WI38 (cell line): ENCODE results near the gene DNTTIP2.
"Not testable (repeated sequence)": the region's sequence is repeated elsewhere in the genome, so short reads cannot be mapped to it uniquely, and the experiment has no call there.

Source experiments
- H3K4me3 ChIP-seq: 2 replicates; pipeline ENCODE4 v1.5.1; 2011; ENCODE audit warnings: low read depth, mild to moderate bottlenecking, control low read depth, low read length
- TF ChIP-seq, protein P1 (sequence below): IDR thresholded peaks from 2 replicates; pipeline ENCODE4 v1.5.1; 2012; ENCODE audit warnings: low read depth, mild to moderate bottlenecking, control low read depth, low read length

DNTTIP2 gene

GRCh38 chr1:93839753-93840152 is 39.3 kb downstream of the DNTTIP2 start:
- TF ChIP-seq, protein P1, sequence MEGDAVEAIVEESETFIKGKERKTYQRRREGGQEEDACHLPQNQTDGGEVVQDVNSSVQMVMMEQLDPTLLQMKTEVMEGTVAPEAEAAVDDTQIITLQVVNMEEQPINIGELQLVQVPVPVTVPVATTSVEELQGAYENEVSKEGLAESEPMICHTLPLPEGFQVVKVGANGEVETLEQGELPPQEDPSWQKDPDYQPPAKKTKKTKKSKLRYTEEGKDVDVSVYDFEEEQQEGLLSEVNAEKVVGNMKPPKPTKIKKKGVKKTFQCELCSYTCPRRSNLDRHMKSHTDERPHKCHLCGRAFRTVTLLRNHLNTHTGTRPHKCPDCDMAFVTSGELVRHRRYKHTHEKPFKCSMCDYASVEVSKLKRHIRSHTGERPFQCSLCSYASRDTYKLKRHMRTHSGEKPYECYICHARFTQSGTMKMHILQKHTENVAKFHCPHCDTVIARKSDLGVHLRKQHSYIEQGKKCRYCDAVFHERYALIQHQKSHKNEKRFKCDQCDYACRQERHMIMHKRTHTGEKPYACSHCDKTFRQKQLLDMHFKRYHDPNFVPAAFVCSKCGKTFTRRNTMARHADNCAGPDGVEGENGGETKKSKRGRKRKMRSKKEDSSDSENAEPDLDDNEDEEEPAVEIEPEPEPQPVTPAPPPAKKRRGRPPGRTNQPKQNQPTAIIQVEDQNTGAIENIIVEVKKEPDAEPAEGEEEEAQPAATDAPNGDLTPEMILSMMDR: no peak
- no peak overlapping the region for H3K4me3 ChIP-seq

GRCh38 chr1:93839307-93839706 is 39.7 kb downstream of the DNTTIP2 start:
- TF ChIP-seq, protein P1: no peak
- H3K4me3 ChIP-seq: no peak overlapping the region

DNA sequence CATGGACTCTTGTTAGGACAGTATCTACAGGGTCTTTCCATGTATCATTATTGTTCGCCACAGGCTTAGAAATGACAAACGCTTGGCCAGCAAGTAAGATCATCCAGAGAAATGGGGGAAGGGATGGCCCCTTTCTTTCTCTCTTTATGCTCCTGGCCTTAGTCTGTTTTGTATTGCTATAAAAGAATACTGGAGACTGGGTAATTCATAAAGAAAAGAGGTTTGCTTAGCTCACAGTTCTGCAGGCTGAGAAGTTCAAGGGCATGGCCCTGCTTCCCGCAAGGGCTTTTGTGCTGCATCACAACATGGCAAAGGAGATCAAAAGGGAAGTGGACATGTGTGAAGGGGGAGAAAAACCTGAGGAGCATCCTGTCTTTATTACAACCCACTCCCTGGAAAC is 41.0 kb downstream of the DNTTIP2 start:
- TF ChIP-seq, protein P1: no peak
- no peak overlapping the region for H3K4me3 ChIP-seq

- H3K4me3 ChIP-seq: not testable (repeated sequence)
Observed at GRCh38 chr1:93833293-93833692, 45.7 kb downstream of the DNTTIP2 start.

GRCh38 chr1:93829061-93829460 is 49.9 kb downstream of the DNTTIP2 start:
- H3K4me3 ChIP-seq: no peak overlapping the region
- TF ChIP-seq, protein P1: no peak

GRCh38 chr1:93828367-93828755 is 50.6 kb downstream of the DNTTIP2 start:
- TF ChIP-seq, protein P1: no peak
- H3K4me3 ChIP-seq: no peak overlapping the region

DNA sequence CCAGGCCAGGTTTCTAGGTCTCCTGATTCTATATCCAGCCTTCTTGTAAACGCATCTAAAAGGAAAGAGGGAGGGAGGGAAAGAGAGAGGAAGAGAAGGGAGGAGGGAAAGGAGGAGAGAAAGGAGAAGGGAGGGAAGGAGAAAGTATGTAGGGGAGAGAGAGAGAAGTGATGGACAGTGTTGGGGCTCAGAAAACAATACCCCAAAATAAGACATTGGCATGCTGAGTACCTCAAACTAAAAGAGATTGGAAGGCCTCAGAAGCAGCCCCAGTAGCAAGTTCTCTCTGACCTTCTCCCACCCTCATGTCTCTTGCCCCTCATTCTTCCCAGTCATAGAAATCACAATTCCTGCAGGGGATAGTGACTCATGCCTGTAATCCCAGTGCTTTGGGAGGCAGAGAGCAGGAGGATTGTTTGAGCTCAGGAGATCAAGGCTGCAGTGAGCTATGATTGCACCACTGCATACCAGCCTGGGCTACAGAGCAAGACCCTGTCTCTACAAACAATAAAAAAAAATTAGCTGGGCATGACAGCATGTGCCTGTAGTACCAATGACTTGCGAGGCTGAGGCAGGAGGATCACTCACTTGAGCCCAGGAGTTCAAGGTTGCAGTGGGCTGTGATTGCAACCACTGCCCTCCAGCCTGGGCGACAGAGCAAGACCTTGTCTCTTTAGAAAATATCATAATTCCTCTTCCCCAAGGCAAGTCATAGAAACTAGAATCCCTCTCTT is 51.2 kb downstream of the DNTTIP2 start:
- no peak overlapping the region for H3K4me3 ChIP-seq
- TF ChIP-seq, protein P1: no peak

GRCh38 chr1:93827128-93827527 is 51.9 kb downstream of the DNTTIP2 start:
- TF ChIP-seq, protein P1: no peak
- no peak overlapping the region for H3K4me3 ChIP-seq
